GM23248 (cell line): ENCODE data around the gene IVD. TPM values are rescaled to one million over a fixed set of nuclear protein-coding genes. Genes with fewer than 3 reads are reported as not detected.

Source experiments
- DNase-seq: peaks from one replicate; pipeline ENCODE4 v3.0.0-alpha.2; 2015
- H2AFZ ChIP-seq: fragments of 200-600 bp; sonication (generic); 2 replicates; pipeline ENCODE4 v1.6.1; 2016; ENCODE audit warnings: antibody characterized with exemption
- H3F3A ChIP-seq: fragments of 200-600 bp; sonication (generic); 2 replicates; pipeline ENCODE4 v1.6.1; 2016; ENCODE audit warnings: mild to moderate bottlenecking, antibody characterized with exemption, mixed run types; ENCODE audit not compliant: insufficient read depth
- H3K27ac ChIP-seq: fragments of 200-600 bp; sonication (generic); 2 replicates; pipeline ENCODE4 v1.5.1; 2016; ENCODE audit warnings: mild to moderate bottlenecking
- H3K27me3 ChIP-seq: fragments of 200-600 bp; sonication (generic); replicated peaks from 2 replicates; pipeline ENCODE4 v1.6.1; 2016; ENCODE audit warnings: mild to moderate bottlenecking; ENCODE audit not compliant: insufficient read depth
- H3K36me3 ChIP-seq: fragments of 200-600 bp; sonication (generic); 2 replicates; pipeline ENCODE4 v1.6.1; 2016; ENCODE audit warnings: low read depth, mild to moderate bottlenecking
- H3K4me1 ChIP-seq: fragments of 200-600 bp; sonication (generic); 2 replicates; pipeline ENCODE4 v1.6.1; 2016; ENCODE audit warnings: mild to moderate bottlenecking; ENCODE audit not compliant: insufficient read depth
- H3K4me2 ChIP-seq: fragments of 200-600 bp; sonication (generic); one replicate; pipeline ENCODE4 v1.6.1; 2016; ENCODE audit warnings: mild to moderate bottlenecking; ENCODE audit not compliant: unreplicated experiment
- H3K4me3 ChIP-seq: fragments of 200-600 bp; sonication (generic); 2 replicates; pipeline ENCODE4 v1.5.1; 2016; ENCODE audit warnings: mild to moderate bottlenecking
- H3K79me2 ChIP-seq: fragments of 200-600 bp; sonication (generic); 2 replicates; pipeline ENCODE4 v1.6.1; 2016; ENCODE audit warnings: mild to moderate bottlenecking; ENCODE audit not compliant: insufficient read depth
- H3K9ac ChIP-seq: fragments of 200-600 bp; sonication (generic); 2 replicates; pipeline ENCODE4 v1.6.1; 2016; ENCODE audit warnings: mild to moderate bottlenecking
- H3K9me2 ChIP-seq: fragments of 200-600 bp; sonication (generic); 2 replicates; pipeline ENCODE4 v1.6.1; 2016; ENCODE audit warnings: mixed run types, mild to moderate bottlenecking, moderate library complexity; ENCODE audit not compliant: insufficient read depth
- H3K9me3 ChIP-seq: fragments of 200-600 bp; sonication (generic); one replicate; pipeline ENCODE4 v1.6.1; 2017; ENCODE audit warnings: low read depth
- H4K20me1 ChIP-seq: fragments of 200-600 bp; sonication (generic); 2 replicates; pipeline ENCODE4 v1.6.0; 2016; ENCODE audit not compliant: insufficient read depth
- EZH2 ChIP-seq: fragments of 200-600 bp; sonication (generic); IDR thresholded peaks from 2 replicates; pipeline ENCODE4 v1.6.1; 2018; ENCODE audit warnings: antibody characterized with exemption, mild to moderate bottlenecking; ENCODE audit not compliant: insufficient read depth, poor library complexity, severe bottlenecking
- EZH2phosphoT487 ChIP-seq: fragments of 200-600 bp; sonication (generic); IDR thresholded peaks from 2 replicates; pipeline ENCODE4 v1.6.1; 2018; ENCODE audit warnings: antibody characterized with exemption, moderate library complexity, mild to moderate bottlenecking, low read depth; ENCODE audit not compliant: insufficient read depth
- WGBS, 2 experiments: methylation state at CpG; one replicate each; pipeline ENCODE4 v1.1.6; 2015 to 2017; ENCODE audit warnings: low lambda C conversion rate in 2 of 2, low coverage in 1 of 2; ENCODE audit errors: missing lambda C conversion rate in 2 of 2; 5-methylcytosine and 5-hydroxymethylcytosine counted together
- in situ Hi-C: fragments of 300-500 bp; cut with MboI; formaldehyde crosslinking; loops from 2 replicates; pipeline ENCODE4 v1.15.0; 2020
- polyA plus RNA-seq: library from polyadenylated mRNA; unstranded; fragments of >200 nt; fragmentation: Nextera tagmentation; extraction: Ambion mirVana; gene quantifications from 2 replicates; pipeline ENCODE4 v1.2.1, GENCODE V29; 2016
- total RNA-seq: library from RNA; depleted of rRNA; stranded (reverse); fragments of >200 nt; shearing (Covaris generic); gene quantifications from 2 replicates; pipeline ENCODE4 v1.2.3, GENCODE V29; 2014

Gene IVD
- total and polyA plus RNA-seq, 2 experiments from 2014 or later: 28.2 to 50.1 TPM

DNA sequence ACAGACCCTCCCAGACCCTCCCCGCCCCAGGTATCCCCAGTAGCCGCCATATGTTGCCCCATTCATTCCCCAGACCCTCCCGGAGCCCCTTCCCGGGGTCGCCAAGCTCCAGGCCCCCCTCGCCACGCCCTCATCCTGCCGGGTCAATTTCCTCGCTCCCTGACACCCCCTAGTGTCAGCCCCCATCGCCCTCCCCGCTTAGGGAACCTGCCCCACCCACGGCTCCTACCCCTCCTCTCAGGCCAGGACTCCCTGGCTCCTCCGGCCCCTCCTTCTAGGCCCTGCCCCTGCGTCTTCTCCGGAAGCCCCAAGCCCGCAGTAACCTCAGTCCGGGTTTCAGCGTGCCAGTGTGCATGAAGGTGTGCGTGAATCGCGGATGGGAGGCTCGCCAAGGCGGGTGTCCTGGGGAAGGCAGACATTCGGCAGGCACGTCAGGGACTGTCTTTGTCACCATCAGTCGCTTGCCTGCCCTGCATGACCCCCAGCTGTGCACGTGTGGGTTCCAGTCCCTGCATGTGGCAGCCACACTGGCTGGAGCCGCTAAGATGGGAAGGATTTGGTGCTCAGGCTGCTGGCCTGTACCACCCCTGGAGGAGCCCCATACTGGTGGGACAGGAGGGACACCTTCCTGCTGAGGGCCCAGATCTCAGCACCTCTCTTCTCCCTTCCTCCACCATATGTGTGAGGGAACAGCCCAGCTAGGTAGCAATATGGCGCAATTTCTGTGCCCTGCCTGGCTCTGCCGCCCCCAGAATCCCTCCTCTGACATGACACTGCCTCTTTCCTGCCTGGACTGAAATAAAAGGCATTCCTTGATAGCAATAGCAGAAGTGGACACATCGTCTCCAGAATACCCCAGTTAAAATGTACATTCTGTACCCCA is 46.9 kb upstream of the IVD start:
- Histone ChIP-seq H3K9ac (no peak overlapping the region), H3K4me1 (no peaks in the 10 kb centered on the region), H3F3A (no peaks in the 10 kb centered on the region), H2AFZ (no peak overlapping the region), H4K20me1 (no peaks in the 10 kb centered on the region), H3K4me3 (peak overlapping the region; percentile 77), H3K27ac (no peak overlapping the region), H3K4me2 (peak overlapping the region; percentile 81), H3K27me3 (peaks cover 4% of the 10 kb centered on the region; the same call in 1 of the 2 replicates), H3K36me3 (no peaks in the 10 kb centered on the region), H3K9me2 (no peaks in the 10 kb centered on the region), H3K9me3 (no peaks in the 10 kb centered on the region), H3K79me2 (no peaks in the 10 kb centered on the region)
- TF ChIP-seq EZH2phosphoT487 (no peak), EZH2 (no peak)
- 8 to 11% methylated on average over 19 to 29 of the region's 31 CpGs for WGBS, 2 experiments
- DNase-seq: no peak
- in situ Hi-C loops: no loop called here

- no peaks in the 10 kb centered on the region for H3F3A ChIP-seq
- H3K9me3 ChIP-seq: no peaks in the 10 kb centered on the region
- H3K36me3 ChIP-seq: no peaks in the 10 kb centered on the region
- no peaks in the 10 kb centered on the region for H3K4me1 ChIP-seq
- H3K79me2 ChIP-seq: no peaks in the 10 kb centered on the region
- in situ Hi-C loops: no loop called here
- 76 to 79% methylated on average over 4 of the region's 4 CpGs for WGBS, 2 experiments
- H3K9me2 ChIP-seq: no peaks in the 10 kb centered on the region
- H2AFZ ChIP-seq: no peak overlapping the region
- DNase-seq: no peak
- H3K27ac ChIP-seq: no peak overlapping the region
- no peaks in the 10 kb centered on the region for H4K20me1 ChIP-seq
- no peak overlapping the region for H3K9ac ChIP-seq
- no peak overlapping the region for H3K4me2 ChIP-seq
- TF ChIP-seq EZH2 (no peak), EZH2phosphoT487 (no peak)
- H3K4me3 ChIP-seq: no peak overlapping the region
- peaks cover 4% of the 10 kb centered on the region; the same call in 1 of the 2 replicates for H3K27me3 ChIP-seq
Measured at GRCh38 chr15:40360015-40360414, 45.6 kb upstream of the IVD start.

GRCh38 chr15:40361640-40362039 is 44.0 kb upstream of the IVD start:
- Histone ChIP-seq H2AFZ (no peak overlapping the region), H4K20me1 (no peaks in the 10 kb centered on the region), H3K27me3 (peaks cover 4% of the 10 kb centered on the region; the same call in 1 of the 2 replicates), H3K9me2 (no peaks in the 10 kb centered on the region), H3K4me1 (no peaks in the 10 kb centered on the region), H3K79me2 (no peaks in the 10 kb centered on the region), H3K9me3 (no peaks in the 10 kb centered on the region), H3K36me3 (no peaks in the 10 kb centered on the region), H3F3A (no peaks in the 10 kb centered on the region), H3K4me3 (no peak overlapping the region), H3K9ac (no peak overlapping the region), H3K4me2 (no peak overlapping the region), H3K27ac (no peak overlapping the region)
- in situ Hi-C loops: no loop called here
- 24 to 43% methylated on average over 2 of the region's 2 CpGs for WGBS, 2 experiments
- DNase-seq: no peak
- TF ChIP-seq EZH2 (no peak), EZH2phosphoT487 (no peak)

GRCh38 chr15:40363611-40364010 is 42.0 kb upstream of the IVD start:
- Histone ChIP-seq H3K27me3 (peaks cover 4% of the 10 kb centered on the region; the same call in 1 of the 2 replicates), H2AFZ (no peak overlapping the region), H4K20me1 (no peaks in the 10 kb centered on the region), H3K9me3 (no peaks in the 10 kb centered on the region), H3K4me3 (no peak overlapping the region), H3F3A (no peaks in the 10 kb centered on the region), H3K4me2 (no peak overlapping the region), H3K9ac (no peak overlapping the region), H3K27ac (no peak overlapping the region), H3K79me2 (no peaks in the 10 kb centered on the region), H3K4me1 (no peaks in the 10 kb centered on the region), H3K36me3 (no peaks in the 10 kb centered on the region), H3K9me2 (no peaks in the 10 kb centered on the region)
- no peak for DNase-seq
- in situ Hi-C loops: no loop called here
- no peak for TF ChIP-seq EZH2
- no peak for TF ChIP-seq EZH2phosphoT487
- WGBS, 2 experiments: 55 to 56% methylated on average over 8 of the region's 8 CpGs
